SU-DHL-6 (cell line): ENCODE measurements around the gene TOLLIP.

Experiments
- EZH2phosphoT487 ChIP-seq: fragments of 200-600 bp; sonication (generic), shearing (Covaris generic); conservative IDR thresholded peaks from 2 replicates; pipeline ENCODE4 v1.6.1; 2018; ENCODE audit warnings: mild to moderate bottlenecking, antibody characterized with exemption, low read length, moderate library complexity, mixed read lengths
- TF ChIP-seq, protein P1 (sequence below): fragments of 200-600 bp; sonication (generic); IDR thresholded peaks from one replicate; pipeline ENCODE4 v1.5.1; 2017; ENCODE audit warnings: antibody characterized with exemption, mild to moderate bottlenecking, low read length, moderate library complexity; ENCODE audit not compliant: insufficient read depth, poor library complexity, severe bottlenecking

DNA sequence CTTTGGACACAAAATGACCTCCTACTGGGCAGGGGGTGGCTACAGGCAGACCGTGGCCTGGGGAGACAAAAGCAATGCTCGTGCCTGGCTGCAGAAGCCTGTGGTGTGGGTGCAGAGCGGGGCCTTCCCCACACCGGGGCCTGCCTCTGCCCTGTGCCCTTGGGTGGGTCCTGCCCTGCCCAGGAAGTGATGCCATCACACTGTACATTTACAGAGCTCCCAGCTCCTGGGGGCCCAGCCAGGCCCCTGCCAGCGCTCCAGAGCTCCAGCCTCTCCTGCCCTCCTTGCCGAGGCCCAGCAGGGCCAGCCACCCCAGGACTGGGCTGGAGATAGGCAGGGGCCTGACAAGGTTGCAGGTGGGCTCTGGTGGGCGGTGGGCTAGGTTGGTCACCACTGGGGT, 46.4 kb downstream of the TOLLIP start:
- TF ChIP-seq, protein P1, sequence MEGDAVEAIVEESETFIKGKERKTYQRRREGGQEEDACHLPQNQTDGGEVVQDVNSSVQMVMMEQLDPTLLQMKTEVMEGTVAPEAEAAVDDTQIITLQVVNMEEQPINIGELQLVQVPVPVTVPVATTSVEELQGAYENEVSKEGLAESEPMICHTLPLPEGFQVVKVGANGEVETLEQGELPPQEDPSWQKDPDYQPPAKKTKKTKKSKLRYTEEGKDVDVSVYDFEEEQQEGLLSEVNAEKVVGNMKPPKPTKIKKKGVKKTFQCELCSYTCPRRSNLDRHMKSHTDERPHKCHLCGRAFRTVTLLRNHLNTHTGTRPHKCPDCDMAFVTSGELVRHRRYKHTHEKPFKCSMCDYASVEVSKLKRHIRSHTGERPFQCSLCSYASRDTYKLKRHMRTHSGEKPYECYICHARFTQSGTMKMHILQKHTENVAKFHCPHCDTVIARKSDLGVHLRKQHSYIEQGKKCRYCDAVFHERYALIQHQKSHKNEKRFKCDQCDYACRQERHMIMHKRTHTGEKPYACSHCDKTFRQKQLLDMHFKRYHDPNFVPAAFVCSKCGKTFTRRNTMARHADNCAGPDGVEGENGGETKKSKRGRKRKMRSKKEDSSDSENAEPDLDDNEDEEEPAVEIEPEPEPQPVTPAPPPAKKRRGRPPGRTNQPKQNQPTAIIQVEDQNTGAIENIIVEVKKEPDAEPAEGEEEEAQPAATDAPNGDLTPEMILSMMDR = no peak
- no peak for TF ChIP-seq EZH2phosphoT487
